ENCODE data around the gene PVALB. TPM values are rescaled to one million over a fixed set of nuclear protein-coding genes. Genes with fewer than 3 reads are reported as not detected.

PVALB gene
- total RNA-seq, 1 donor from 2014 or later, result not detected

DNA sequence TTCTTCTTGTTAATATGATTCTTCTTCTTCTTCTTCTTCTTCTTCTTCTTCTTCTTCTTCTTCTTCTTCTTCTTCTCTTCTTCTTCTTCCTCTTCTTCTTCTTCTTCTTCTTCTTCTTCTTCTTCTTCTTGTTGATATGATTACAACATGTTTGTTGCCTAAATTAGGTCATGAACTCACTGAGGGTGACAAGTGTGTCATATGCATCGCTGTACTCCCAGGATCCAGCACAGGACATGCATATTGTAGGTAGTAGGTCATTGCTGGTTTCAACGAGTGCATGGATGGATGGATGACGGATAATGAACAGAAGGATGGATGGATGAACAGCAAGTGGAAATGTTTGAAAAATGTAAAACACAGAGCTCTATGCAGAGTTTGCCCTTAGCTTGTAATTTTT, 14.9 kb upstream of the PVALB start:
- Histone ChIP-seq H3K27me3 (ENCODE audit: low read depth) (peaks cover 81% of the 10 kb centered on the region), H3K27ac (replicated peaks) (no peak overlapping the region), H3K4me3 (no peak overlapping the region), H3K36me3 (no peaks in the 10 kb centered on the region), H3K4me1 (no peaks in the 10 kb centered on the region), H3K9me3 (replicated peaks) (no peaks in the 10 kb centered on the region)
- DNase-seq, result no peak
- TF ChIP-seq, protein P1, sequence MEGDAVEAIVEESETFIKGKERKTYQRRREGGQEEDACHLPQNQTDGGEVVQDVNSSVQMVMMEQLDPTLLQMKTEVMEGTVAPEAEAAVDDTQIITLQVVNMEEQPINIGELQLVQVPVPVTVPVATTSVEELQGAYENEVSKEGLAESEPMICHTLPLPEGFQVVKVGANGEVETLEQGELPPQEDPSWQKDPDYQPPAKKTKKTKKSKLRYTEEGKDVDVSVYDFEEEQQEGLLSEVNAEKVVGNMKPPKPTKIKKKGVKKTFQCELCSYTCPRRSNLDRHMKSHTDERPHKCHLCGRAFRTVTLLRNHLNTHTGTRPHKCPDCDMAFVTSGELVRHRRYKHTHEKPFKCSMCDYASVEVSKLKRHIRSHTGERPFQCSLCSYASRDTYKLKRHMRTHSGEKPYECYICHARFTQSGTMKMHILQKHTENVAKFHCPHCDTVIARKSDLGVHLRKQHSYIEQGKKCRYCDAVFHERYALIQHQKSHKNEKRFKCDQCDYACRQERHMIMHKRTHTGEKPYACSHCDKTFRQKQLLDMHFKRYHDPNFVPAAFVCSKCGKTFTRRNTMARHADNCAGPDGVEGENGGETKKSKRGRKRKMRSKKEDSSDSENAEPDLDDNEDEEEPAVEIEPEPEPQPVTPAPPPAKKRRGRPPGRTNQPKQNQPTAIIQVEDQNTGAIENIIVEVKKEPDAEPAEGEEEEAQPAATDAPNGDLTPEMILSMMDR (IDR thresholded peaks at IDR 0.05; ENCODE audit: borderline replicate concordance), result no peak
- intact Hi-C loops (cut with micrococcal nuclease), result no loop called here

DNA sequence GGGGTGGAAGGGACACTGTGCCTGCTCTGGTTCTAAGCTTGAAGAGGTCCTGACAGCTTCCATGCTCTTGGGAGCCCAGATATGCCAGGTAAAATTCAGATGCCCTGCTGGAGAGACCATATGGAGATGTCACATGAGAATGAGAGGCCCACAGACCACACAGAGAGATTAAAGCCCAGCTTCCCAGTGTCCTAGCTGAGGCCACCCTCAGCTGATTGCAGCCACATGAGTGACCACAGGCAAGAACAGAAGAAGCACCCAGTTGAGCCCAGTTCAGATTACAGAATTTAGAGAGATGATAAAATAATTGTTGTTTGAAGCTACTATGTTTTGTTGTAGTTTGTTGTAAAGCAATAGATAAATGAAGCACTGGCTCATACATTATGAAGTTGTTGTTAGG, 14.4 kb upstream of the PVALB start:
- Histone ChIP-seq H3K36me3 (no peaks in the 10 kb centered on the region), H3K4me3 (no peak overlapping the region), H3K4me1 (no peaks in the 10 kb centered on the region), H3K27ac (replicated peaks) (no peak overlapping the region), H3K27me3 (ENCODE audit: low read depth) (peaks cover 81% of the 10 kb centered on the region), H3K9me3 (replicated peaks) (no peaks in the 10 kb centered on the region)
- TF ChIP-seq, protein P1 (IDR thresholded peaks at IDR 0.05; ENCODE audit: borderline replicate concordance), result no peak
- no peak for DNase-seq
- intact Hi-C loops (cut with micrococcal nuclease), result no loop called here

DNA sequence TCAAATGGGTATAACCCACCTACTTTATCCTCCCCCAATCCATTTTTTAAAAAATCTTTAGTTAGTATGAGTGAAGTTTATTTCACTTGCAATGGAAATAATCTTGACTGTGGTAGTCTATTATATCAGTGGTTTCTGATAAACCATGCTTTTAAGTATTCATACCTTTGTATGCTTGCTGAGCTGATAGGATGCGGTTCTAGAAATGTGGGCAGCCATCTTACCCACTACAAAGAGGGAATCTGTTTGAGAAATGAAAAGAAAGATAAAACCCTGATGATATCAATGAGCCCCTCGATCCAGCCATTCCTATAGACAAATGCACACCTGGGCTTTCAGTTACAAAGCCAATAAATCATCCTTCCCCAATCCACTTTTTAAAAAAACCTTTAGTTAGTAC, 13.8 kb upstream of the PVALB start:
- peaks cover 81% of the 10 kb centered on the region for H3K27me3 ChIP-seq (ENCODE audit: low read depth)
- DNase-seq, result no peak
- TF ChIP-seq, protein P1 (IDR thresholded peaks at IDR 0.05; ENCODE audit: borderline replicate concordance), result no peak

DNA sequence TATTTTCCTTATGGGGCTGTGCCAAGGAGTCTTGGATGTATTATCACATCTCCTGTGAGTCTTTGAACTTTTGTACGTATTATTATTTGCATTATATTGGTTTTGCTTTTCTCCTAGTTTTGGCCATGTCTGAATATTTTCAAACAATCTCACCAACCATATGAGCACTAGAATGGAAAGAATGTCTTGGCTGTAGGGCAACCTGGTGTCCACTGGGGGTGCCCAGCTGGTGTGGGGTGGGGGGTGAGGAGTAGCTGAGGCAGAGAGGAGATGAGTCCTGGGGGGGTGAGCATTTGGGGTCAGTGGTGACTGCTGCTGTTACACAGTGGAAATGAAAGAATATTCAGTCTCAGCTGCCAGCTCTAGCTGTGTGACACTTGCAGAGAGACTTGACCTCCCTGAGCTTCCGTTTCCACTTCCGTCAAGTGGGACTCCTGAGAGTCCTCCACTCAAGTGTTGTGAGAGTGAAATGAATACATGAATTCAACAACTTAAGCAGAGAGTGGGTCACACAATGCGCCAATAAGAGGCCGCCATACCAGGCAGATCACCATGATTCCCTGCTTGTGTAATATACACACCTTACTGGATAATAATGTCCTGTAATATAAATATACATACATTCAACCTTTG, 12.7 kb upstream of the PVALB start:
- no peak for DNase-seq
- no peaks in the 10 kb centered on the region for H3K4me1 ChIP-seq
- H3K27ac ChIP-seq (replicated peaks), result no peak overlapping the region
- H3K27me3 ChIP-seq (ENCODE audit: low read depth), result peaks cover 75% of the 10 kb centered on the region
- H3K4me3 ChIP-seq, result no peak overlapping the region
- TF ChIP-seq, protein P1 (IDR thresholded peaks at IDR 0.05; ENCODE audit: borderline replicate concordance), result no peak
- intact Hi-C loops (cut with micrococcal nuclease), result no loop called here
- H3K9me3 ChIP-seq (replicated peaks), result no peaks in the 10 kb centered on the region
- no peaks in the 10 kb centered on the region for H3K36me3 ChIP-seq

More for the DNA sequence above, 13.8 kb upstream of the PVALB start:
- Histone ChIP-seq H3K4me3 (no peak overlapping the region), H3K36me3 (no peaks in the 10 kb centered on the region), H3K27ac (replicated peaks) (no peak overlapping the region), H3K4me1 (no peaks in the 10 kb centered on the region), H3K9me3 (replicated peaks) (no peaks in the 10 kb centered on the region)
- intact Hi-C loops (cut with micrococcal nuclease), result no loop called here

DNA sequence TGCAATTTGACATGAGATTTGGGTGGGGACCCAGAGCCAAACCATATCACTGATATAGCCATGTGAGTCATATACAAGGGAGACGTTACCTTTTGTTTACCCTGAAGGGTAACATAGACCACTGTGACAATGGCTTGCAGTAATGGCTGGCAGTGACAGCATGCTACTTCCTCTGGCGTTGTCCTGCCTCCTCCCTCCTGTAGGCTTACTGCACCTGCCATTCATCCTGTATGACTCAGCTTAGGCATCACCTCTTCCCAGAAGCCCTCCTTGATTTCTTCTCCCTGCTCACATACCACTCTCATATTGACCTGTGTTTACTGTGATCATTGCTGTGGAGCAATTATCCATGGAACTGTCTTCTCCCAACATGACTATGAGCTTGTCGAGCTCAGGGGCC, 12.0 kb upstream of the PVALB start:
- H3K9me3 ChIP-seq (replicated peaks), result no peaks in the 10 kb centered on the region
- no peaks in the 10 kb centered on the region for H3K36me3 ChIP-seq
- H3K4me3 ChIP-seq, result no peak overlapping the region
- DNase-seq, result no peak
- H3K4me1 ChIP-seq, result no peaks in the 10 kb centered on the region
- TF ChIP-seq, protein P1 (IDR thresholded peaks at IDR 0.05; ENCODE audit: borderline replicate concordance), result no peak
- peaks cover 74% of the 10 kb centered on the region for H3K27me3 ChIP-seq (ENCODE audit: low read depth)
- H3K27ac ChIP-seq (replicated peaks), result no peak overlapping the region
- intact Hi-C loops (cut with micrococcal nuclease), result no loop called here
